SK-N-MC (cell line): ENCODE data around the gene ATAD3A.

Experiments
- EZH2 ChIP-seq: fragments of 200-600 bp; sonication (generic); IDR thresholded peaks from one replicate; pipeline ENCODE4 v1.6.1; 2017; ENCODE audit warnings: antibody characterized with exemption
- FOXP2 ChIP-seq: optimal IDR thresholded peaks from 2 replicates; pipeline ENCODE3; 2011; ENCODE audit warnings: mild to moderate bottlenecking, moderate library complexity; ENCODE audit not compliant: insufficient read depth; ENCODE audit errors: extremely low read length, control extremely low read depth
- POLR2AphosphoS5 ChIP-seq: IDR thresholded peaks from 2 replicates; pipeline ENCODE4 v1.6.1; 2012; ENCODE audit warnings: mild to moderate bottlenecking, low read depth, low read length, borderline replicate concordance

GRCh38 chr1:1563688-1564087 is 51.7 kb downstream of the ATAD3A start:
- TF ChIP-seq EZH2 (no peak), FOXP2 (no peak), POLR2AphosphoS5 (no peak)
